ENCODE data around the gene RAP1A.
"Not testable (repeated sequence)": the region's sequence is repeated elsewhere in the genome, so short reads cannot be mapped to it uniquely, and the experiment has no call there.

RAP1A gene

DNA sequence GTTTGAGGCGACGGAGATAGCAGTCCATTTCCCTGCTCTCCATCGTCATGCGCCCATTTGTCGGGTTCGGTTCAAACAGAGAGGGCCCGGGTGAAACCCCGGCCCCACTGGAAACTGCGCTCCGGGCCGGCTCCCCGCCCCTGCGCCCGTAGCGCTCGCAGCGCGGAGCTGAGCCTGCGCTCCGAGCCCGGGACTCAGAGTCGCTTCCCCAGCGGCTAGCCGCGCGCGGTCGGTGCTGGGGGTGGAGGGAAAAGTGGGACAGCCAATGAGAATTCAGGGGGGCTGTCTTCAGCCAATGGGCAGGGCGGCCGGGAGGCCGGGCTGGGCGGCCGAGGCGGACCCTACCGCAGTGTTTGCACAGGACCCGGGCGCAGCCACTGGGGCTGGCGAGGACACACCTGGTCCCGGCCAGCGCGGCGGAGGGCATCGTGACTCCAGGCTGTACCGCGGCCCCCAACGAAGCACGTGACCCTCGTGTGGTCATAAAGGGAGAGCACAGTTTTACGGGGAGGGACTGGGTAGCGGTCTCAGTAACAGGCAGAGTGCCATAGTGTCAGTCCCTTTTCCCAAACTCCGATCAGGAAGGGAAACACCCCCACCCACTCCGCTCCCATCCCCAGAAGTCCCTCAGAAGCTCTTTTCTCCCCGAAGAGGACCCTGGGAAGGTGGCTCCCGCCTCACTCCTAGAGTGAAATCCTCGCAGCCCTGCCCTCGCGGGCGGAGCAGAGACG is 119.8 kb downstream of the RAP1A start, which contains the start of gene INKA2:
Gene INKA2 (minus strand): TSS at position 202 of the 731 bp plus-strand sequence. CDS start 153 bp downstream, at position 49.
- peak; percentile 92 for DNase-seq

GRCh38 chr1:111739925-111740765 is 120.6 kb downstream of the RAP1A start:
- peak; percentile 64 to 73 for DNase-seq

GRCh38 chr1:111742292-111742691 is 122.7 kb downstream of the RAP1A start:
- DNase-seq, result not testable (repeated sequence)

GRCh38 chr1:111742938-111743549 is 123.5 kb downstream of the RAP1A start:
- DNase-seq, result no peak

GRCh38 chr1:111743679-111744101 is 124.1 kb downstream of the RAP1A start:
- DNase-seq, result no peak

DNA sequence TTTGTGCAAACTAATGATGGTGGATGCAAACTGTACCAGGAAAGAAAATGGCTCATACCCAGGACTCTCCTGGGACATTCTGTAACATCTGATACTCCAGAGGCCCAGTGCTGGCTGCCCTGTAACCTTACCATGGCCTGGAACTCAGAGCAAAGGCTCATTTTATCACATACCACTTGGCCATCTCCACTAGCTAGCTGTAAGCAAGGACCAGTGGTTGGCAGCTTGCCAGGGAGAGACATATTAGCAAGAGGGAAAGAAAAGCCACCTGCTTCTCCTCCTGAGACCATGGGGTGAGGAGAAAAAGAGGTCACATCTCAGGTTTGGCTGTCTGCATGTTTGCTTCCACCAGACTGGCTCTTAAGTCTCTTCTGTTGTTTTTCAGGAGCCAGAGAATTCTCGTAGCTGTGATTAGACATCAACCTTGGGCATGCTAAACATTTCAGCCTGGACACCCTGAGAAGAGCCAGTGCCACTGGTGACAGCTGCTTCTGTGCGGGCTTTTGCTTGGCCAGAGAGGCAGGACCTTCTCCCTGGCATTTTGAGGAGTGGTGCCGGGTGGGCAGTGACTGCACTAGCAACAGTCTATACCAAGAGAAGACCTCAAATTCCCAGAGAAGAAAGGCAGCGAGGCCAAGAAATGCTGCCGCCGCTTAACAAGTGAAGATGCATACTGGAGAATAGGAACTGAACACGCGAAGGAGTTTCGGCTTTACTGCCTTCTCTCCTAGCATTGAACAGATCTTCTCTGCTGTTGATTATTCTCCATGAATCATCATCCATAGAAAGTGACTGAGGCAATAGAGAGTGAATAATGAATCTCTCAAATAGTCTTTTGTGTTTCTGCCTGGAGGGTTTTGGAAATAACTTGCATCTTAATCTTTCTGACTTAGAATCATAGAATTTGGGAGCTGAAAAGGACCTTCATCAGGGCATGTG is 126.4 kb downstream of the RAP1A start:
- DNase-seq, result no peak

DNA sequence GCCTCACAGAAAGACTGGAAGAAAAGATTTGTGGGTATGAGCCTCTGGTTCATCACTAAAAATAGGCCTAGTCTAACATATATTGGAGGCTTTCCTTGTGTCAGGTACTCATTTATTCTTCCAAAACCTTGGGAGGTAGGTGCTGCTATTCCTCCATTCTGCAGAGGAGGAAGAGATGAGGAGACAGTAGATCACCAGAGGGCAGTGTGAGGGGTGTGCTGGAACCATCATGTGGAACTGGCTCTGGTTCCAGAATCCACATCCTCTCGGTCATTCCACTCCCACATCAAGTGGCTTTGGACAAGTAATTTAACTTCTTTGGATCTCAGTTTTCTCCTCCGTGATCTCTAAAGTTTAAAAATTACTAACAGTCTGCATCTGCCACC is 127.0 kb downstream of the RAP1A start:
- DNase-seq, result no peak

GRCh38 chr1:111747282-111747734 is 127.7 kb downstream of the RAP1A start:
- peak in 1 of 2 experiments; percentile 57 for DNase-seq

DNA sequence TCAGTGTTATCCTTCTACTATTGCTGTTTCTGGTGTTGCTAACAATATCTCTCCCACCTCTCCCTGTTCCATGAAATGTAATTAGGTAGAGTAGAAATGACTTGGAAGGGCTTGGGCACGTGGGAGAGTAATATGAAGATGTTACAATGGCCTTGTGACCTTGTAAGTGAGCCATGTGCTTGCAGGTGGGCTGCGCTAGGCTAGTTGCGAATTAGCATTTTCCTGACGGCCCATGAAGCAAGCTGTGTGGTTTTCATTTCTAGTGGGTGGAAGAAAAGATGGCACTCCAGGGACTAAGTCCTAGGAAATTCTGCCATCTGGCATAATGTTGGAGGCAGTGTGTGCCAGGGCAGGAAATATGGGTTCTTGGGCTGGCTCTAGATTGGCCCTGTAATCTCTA is 128.4 kb downstream of the RAP1A start:
- DNase-seq, result peak in 1 of 2 experiments; percentile 20

DNA sequence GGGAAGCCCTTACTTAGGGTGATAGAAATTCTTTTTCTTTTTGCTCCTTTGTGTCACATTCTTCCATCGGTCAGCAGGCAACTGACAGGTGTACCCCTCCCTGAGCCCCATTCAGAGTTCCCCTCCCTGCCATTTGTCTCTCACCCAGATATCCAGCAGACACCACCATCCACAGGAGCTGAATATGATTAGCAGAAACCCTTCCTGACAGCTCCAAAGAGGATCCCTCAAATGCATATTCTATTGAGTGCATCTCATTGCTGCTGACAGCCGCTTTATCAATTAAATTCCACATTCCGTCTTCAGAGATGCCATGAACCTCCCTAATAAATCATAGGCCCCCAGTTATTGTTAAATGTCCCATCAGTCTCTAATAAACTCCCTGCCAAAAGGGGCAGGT is 130.0 kb downstream of the RAP1A start:
- DNase-seq, result no peak

- DNase-seq, result no peak
These were observed 131.3 kb downstream of the RAP1A start for GRCh38 chr1:111750856-111751255.

DNA sequence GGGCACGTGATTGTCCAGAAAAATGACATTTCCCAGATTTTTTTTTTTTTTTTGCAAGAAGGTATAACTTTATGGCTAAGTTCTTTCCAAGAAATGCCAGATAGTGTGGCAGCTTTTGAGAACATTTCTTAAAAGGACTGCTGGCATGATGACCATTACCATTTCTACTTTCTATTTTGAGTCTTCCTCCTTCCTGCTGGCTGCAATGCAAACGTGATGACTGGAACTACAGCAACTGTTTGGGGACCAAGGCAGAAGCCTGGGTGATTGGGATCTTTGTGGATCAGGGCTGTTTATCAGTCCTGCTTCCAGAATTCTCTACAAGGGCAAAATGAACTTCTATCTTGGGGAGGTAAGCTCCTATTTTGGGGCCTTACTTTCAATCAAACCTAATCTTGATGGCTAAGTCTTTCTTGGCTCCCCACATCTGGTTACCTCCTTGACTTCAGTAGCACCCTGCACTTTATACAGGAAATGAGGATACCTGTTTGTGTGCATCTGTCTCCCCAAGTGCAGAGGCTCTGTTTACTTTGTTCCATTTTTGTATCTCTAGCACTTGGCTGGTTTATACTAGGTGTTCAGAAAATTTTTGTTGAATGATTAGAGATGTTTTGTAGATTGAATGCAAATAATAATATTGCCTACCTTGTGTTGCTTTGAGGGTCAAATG is 132.5 kb downstream of the RAP1A start:
- DNase-seq, result no peak

DNA sequence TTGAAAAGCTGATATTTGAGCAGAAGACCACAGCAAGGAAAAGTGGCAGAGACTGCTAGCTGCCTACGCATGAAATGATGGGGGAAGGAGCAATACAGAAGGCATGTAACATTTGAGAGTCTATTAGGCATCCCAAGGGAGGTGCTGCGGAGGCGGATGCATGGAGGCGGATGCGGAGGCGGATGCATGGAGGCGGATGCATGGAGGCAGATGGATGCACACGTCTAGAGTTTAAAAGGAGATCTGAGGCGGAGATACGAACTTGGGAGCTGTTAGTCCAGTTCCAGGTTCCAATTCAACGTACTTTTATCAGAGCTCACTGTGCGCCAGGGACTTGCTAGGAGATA is 135.4 kb downstream of the RAP1A start:
- peak; percentile 27 to 65 for DNase-seq

GRCh38 chr1:111755331-111756123 is 135.9 kb downstream of the RAP1A start, which contains the start of gene DDX20:
DDX20 (plus strand) TSS chr1:111755901; CDS start chr1:111755925, 24 bp downstream.
- DNase-seq, result peak; percentile 86 to 92

GRCh38 chr1:111756124-111756513 is 136.5 kb downstream of the RAP1A start:
- DNase-seq, result no peak

DNA sequence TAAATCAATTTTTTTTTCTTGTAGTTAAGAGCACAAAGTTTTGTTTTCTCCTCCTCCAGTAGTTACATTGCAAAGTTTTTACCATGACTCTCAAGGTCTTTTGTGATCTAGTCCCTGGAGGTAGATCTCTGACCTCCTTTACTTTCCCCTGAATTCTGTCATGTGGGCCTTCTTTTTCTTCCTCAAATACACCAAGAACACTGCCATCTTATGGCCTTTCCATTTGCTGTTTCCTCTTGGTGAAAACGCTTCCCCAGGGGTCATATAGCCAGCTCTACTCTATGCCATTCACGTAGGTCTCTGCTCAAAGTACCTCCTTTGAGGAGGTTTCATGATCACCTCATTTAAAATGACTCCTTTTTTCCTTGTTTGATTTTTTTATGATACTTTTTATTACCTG is 138.8 kb downstream of the RAP1A start:
- no peak for DNase-seq

DNA sequence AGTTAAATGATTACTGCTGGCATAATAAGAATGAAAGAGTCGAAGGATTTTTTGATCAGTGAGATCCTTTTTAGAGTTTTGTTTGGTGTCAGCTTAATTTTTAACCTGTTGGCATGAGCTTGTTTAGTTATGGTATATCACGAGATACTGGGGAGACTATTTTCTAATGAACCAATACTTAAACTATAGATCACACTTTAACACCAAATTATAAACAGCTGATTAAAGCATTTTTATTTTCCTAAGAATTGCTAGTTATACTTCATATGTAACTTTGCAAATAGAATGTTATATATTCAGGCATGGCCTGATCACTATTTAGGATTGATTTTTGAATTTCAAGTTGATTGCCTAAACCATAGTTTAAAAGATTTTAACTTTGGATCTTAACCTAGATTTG is 142.1 kb downstream of the RAP1A start:
- DNase-seq, result no peak

DNA sequence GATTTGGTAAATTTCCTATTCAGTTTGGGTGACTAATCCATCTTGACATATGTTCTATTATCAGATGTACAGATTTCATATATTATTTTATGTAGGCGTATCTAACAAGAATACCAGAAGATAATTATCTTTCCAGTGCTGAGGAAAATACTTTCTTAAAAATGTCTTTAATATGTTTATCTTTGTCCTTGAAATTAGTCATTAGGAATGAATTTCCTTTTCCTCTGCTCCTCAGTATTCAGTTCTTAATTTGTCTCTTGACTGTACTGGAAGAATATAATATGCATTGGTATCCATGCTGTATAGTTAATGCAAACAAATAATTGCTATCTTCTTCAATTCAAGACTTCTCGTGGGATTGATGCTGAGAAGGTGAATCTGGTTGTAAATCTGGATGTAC is 142.7 kb downstream of the RAP1A start:
- DNase-seq, result no peak

Measured in NCI-H524 (cell line).